Stromal cell of bone marrow (primary cell): Measurements from ENCODE around the gene SLC6A7.

Source experiments
- DNase-seq: peaks from one replicate; pipeline ENCODE4 v3.0.0-alpha.2; 2012; ENCODE audit warnings: low read depth

Gene SLC6A7

DNA sequence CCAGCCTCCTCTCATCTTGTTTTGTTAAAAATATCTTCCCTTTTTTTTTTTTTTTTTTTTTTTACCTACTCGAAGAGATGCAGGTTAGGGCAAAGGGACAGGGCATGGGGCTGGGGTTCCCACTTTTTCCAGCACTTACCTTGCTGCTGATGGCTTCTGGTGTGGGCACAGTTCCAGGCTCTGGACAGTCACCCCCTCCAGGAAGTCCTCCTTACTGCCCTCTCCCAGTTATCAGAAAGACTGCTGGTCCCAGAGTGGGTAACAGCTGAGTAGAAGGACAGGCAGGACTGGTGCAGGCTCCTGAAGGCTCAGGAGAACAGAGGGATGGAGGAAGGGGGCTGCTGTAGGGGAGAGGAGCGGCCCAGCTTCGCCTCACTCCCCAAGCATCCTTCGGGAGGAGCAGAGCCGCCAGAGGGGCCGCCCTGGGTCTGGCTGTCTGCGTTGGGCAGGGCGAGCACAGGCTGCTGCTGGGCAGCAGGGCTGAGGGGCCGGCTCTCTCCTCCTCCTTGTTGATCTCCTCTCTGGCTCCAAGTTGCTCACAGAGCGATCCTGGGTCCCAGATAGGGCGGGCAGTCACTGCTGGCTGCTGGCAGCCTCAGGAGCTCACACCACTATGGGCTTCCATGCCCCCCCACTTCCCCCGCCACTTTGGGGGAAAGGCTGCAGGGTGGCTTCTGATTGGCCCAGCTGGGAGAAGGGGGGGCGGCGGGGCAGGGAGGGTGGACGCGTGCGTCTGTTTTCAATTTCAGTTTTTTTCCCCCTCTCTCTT lies 34.4 kb upstream of the SLC6A7 start, which contains the start of gene PDGFRB:
Gene PDGFRB, minus strand, starts transcription at position 588 of the 769 bp plus-strand sequence. CDS start 18,798 bp downstream, outside the sequence.
- peak; percentile 94 for DNase-seq

DNA sequence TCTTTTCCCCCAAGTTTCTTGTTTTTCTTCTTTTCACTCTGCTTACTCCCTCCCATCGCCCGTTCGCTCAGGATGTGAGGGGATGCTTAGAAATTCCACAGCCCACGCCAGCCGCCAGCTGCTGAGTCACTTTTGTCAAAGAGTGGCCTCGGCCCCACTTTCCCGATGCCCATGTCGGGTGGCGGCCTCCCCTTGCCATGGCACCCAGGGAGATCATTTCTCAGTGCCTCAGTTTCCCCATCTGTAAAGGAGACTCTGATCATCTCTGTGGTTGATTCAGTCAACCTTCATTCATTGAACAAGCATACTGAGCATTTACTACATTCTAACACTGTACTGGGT lies 33.9 kb upstream of the SLC6A7 start:
- DNase-seq = no peak

DNA sequence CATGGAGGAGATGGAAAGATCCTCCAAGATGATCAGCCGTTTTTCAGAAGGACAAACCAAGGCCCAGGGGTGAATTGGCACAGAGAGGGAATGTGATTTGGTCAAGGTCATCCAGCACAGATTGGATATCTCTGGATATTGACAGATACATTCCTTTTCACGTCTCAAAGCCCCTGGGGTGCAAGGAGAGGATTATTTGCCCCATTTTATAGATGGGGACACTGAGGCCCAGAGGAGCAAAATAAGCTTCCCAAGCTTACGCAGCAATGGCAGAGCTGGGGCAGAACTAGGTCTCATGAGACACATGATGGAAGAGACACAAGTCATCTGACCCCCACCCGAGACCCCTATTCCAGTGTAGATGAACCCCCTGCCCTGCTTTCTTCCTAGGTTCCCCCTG lies 33.3 kb upstream of the SLC6A7 start:
- DNase-seq = no peak

- no peak for DNase-seq
Observed at GRCh38 chr5:150157168-150157567, 32.7 kb upstream of the SLC6A7 start.

- no peak for DNase-seq
Observed at GRCh38 chr5:150158170-150158949, 31.5 kb upstream of the SLC6A7 start.

- DNase-seq = no peak
Observed at GRCh38 chr5:150159031-150159430, 30.8 kb upstream of the SLC6A7 start.

DNA sequence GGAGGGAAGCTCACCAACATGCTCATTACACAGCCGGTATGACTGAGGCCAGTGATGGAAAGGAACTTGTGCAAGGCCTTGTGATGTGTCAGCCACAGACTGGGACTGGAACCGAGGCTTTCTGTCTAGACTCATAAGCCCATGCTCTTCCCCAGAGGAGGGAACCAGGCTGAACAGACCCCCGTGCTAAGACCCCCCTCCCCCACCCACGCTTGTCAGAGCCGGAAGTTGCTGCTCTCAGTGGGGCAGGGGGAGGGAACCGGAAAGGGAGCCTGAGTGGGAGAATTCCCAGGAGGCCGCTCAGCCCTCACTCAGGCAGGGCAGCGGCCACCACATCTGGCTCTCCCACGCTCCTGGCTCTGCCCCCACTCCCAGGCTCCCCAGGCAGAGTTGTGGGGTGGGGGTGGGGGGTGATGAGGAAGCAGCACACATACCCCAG lies 30.1 kb upstream of the SLC6A7 start:
- DNase-seq = no peak

DNA sequence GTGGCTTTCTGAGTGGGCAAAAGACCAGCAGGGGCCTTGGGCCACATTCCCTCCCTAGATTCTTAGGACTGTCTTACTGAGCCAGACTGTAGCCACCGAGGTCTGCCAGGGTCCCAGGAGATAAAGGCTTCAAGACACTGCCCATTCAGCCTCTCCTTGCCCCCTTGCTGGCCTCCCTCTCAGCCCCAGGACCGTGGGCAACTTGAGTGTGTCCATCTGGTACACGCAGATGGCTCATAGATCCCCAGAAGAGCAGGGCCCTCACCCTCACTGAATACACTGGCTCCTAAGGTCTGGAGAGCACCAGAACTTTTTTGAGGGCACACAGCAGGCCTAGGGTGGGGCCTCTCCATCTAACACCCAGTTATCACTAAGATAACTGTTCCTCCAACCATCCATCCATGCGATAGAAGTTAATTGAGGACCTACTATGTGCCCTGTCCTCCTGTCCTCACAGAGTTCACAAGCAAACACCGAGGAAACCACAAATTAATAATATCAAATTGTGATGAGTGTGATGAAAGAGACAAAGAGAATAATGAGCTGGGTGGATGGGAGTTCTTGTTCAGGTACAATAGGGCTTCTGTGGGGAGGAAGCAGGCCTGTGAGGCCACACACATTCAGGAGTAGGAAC lies 29.3 kb upstream of the SLC6A7 start:
- no peak for DNase-seq

DNA sequence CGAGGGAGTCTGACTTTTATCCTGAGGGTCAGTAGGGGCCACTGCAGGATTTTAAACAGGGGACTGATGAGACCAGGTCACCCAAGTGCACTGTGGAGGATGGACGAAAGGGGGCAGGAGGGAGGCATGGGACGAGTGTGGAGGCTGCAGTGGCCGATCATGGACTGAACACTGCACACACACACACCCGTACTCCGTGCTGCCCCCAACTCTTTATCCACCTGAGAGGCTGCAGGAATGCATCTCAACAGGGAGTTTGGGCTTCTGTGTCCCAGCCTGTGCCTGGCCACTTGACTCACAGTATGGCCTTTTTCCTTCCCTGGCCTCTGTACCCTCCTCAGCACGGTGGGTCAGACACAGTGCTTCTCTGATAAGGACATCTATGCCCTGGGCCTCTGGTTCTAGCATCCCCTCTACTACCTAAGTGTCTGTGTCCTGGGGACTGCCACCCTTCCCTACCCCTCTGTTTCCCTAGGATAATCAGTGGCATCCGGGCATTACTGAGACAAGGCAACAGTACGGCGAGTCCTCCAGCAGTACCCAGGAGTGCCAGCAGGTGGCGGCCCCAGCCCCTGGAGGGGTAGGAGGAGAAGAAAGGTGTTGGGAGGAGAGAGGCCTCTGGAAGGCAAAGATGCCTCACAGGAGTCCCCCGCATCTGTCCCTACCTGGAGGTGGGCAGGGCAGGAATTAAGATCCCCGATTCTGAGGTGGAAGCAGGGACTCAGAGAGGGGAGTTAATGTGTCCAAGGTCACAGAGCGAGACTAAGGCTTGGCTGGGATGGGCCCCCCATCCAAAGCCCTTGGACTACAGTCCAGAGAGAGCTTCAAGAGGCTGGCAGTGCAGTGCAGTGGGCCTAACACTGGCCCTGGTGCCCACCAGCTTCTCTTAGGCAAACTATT lies 28.4 kb upstream of the SLC6A7 start:
- DNase-seq = no peak

GRCh38 chr5:150162142-150162513 lies 27.7 kb upstream of the SLC6A7 start:
- DNase-seq = no peak

- no peak for DNase-seq
Observed at GRCh38 chr5:150163035-150163434, 26.8 kb upstream of the SLC6A7 start.

- no peak for DNase-seq
Observed at GRCh38 chr5:150163547-150164059, 26.3 kb upstream of the SLC6A7 start.

DNA sequence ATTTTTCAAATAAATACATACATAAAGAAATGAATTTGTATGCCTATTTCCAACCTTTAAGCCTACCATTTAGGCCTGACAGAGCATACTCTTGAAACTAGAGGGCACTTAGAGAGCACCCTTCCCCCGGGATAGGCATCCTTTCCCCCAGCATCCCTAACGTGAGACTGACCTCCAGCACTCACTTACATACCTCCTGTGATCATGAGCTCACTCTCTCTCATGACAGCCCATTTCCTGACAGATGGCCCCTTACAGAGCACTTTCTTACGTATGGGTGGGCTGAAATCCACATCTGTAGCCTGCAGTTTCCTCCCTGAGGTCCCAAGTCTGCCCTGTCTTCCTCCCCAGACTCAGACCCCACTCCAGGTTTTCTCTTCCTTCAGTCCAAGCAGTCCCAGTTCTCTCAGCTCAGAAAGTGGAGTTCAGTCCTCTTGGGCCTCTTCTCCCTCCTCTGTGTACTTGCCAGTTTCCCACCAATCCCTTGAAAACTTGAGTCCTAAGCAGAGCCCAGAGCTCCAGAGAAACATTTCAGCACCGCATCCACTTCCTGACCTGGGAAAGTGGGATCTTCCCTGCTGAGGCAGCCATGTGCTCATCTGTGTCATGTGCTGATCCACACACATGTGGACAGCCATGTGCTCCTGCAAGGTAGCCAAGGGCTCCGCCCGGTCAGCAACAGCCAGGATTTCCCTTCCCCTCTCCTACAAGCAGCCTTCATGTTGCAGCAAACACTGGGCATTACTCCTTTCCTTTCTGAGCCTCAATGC lies 25.5 kb upstream of the SLC6A7 start:
- DNase-seq = no peak

- DNase-seq = no peak
Observed at GRCh38 chr5:150166037-150166649, 23.7 kb upstream of the SLC6A7 start.

DNA sequence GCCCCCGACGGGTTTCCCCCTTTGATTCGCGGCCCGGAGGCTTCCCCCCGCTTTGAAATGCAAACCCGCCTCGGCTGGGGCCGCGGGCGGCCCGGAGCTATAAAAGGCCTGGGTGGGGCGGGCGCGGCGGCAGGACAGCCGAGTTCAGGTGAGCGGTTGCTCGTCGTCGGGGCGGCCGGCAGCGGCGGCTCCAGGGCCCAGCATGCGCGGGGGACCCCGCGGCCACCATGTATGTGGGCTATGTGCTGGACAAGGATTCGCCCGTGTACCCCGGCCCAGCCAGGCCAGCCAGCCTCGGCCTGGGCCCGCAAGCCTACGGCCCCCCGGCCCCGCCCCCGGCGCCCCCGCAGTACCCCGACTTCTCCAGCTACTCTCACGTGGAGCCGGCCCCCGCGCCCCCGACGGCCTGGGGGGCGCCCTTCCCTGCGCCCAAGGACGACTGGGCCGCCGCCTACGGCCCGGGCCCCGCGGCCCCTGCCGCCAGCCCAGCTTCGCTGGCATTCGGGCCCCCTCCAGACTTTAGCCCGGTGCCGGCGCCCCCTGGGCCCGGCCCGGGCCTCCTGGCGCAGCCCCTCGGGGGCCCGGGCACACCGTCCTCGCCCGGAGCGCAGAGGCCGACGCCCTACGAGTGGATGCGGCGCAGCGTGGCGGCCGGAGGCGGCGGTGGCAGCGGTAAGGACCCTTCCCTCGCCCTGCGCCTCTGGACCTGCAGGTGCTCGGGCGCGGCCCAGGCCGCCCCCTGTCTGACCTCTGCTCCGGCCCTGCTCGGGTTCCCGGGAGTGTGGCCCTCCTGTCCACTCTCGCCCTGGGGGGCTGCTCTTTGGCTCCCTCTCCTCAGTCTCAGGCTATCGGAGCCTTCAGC lies 23.0 kb upstream of the SLC6A7 start, which contains the start of gene CDX1:
Gene CDX1, plus strand, starts transcription at position 129 of the 862 bp plus-strand sequence. Its CDS starts 99 bp downstream, at position 228.
- no peak for DNase-seq

- no peak for DNase-seq
Observed at GRCh38 chr5:150167512-150167850, 22.4 kb upstream of the SLC6A7 start.

DNA sequence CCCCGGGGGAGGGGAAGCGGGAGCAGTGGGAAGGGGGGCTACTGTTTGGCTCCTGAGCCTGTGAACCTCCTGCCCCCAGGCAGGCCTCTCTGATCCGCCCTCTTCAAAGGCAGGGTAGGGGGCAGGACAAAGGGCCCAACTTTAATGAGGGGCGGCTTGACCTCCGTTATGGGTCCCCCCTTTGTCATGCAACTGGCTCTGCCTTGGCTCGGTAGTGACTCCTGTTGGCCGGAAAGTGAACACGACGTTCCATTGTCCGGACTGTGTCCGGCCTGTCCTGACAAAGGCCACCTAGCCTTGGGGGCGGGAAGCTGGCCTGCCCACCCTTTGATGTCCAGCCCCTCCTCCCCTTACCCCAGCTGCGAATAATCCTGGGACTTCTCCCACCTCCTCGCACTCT lies 22.0 kb upstream of the SLC6A7 start:
- DNase-seq = no peak

GRCh38 chr5:150168864-150169263 lies 21.0 kb upstream of the SLC6A7 start:
- no peak for DNase-seq

DNA sequence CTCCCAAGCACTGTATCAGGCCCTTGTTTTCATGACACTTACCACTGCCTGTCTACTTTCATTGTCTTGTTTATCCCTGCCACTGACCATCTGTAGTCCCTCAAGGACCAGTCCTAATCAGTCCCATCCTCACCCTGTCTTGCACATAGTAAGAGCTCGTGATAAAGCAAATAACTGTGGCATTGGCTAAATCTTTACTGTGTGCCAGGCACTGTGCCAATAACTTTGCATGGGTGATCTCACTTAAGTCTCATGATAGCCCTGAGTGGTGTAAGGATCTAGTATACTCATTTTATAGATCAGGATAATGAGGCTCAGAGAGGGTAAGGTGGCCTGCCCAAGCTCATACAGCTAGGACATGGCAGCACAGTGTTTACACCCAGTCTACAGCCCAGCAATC lies 17.7 kb upstream of the SLC6A7 start:
- DNase-seq = no peak
